ENCODE measurements around the gene GPBP1.

Gene GPBP1

DNA sequence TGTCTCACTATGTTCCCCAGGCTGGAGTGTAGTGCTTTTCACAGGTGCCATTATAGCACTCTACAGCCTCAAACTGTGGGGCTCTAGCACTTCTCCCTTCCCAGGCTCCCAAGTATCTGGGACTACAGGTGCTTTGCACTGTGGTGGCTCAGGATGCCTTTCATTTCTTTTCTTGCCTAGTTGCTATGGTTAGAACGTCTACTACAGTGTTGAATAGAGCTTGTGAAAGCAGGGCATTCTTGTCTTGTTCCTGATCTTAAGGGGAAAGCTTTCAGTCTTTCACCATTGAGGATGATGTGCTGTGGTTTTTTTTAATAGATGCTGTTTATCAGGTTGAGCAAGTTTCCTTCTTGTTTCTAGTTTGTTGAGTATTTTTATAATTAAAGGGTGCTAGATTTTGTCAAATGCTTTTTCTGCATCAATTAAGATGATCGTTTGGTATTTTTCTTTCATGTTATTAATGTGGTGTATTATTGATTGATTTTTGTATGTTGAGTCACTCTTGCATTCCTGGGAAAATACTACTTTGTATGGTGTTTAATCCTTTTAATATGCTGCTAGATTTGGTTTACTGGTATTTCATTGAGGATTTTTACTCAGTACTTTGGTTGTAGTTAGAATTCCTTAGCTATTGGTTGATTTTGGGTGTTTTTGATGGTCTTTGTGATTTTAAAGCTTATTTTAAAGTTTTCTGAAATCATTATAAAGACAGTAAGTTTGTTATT lies 35.6 kb downstream of the GPBP1 start:
- Mint-ChIP-seq H3K36me3 (ENCODE audit: low read depth) (peaks cover 80% of the 10 kb centered on the region), H3K27me3 (ENCODE audit: low read depth, poor library complexity) (no peaks in the 10 kb centered on the region), H3K27ac (no peak overlapping the region), H3K9me3 (peaks cover 11% of the 10 kb centered on the region), H3K4me3 (no peak overlapping the region), H3K4me1 (peaks cover 15% of the 10 kb centered on the region)
- no peak for DNase-seq
- TF ChIP-seq, protein P1, sequence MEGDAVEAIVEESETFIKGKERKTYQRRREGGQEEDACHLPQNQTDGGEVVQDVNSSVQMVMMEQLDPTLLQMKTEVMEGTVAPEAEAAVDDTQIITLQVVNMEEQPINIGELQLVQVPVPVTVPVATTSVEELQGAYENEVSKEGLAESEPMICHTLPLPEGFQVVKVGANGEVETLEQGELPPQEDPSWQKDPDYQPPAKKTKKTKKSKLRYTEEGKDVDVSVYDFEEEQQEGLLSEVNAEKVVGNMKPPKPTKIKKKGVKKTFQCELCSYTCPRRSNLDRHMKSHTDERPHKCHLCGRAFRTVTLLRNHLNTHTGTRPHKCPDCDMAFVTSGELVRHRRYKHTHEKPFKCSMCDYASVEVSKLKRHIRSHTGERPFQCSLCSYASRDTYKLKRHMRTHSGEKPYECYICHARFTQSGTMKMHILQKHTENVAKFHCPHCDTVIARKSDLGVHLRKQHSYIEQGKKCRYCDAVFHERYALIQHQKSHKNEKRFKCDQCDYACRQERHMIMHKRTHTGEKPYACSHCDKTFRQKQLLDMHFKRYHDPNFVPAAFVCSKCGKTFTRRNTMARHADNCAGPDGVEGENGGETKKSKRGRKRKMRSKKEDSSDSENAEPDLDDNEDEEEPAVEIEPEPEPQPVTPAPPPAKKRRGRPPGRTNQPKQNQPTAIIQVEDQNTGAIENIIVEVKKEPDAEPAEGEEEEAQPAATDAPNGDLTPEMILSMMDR (IDR thresholded peaks at IDR 0.05) = no peak

DNA sequence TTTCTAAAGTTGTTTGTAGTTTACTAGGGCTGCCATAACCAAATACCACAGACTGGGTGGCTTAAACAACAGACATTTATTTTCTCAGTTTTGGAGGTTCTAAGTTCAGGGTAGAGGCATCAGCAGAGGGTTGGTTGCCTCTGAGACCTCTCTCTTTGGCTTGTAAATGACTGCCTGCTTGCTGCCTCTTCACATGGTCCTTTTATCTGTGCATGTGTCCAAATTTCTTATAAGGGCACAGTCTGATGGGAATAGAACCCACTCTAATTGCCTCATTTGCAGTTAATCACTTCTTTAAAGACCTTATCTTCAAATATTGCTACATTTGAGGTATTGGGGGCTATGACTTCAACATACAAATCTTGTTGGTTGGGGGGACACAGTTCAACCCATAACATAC lies 36.8 kb downstream of the GPBP1 start:
- Mint-ChIP-seq H3K4me3 (no peak overlapping the region), H3K36me3 (ENCODE audit: low read depth) (peaks cover 80% of the 10 kb centered on the region), H3K27me3 (ENCODE audit: low read depth, poor library complexity) (no peaks in the 10 kb centered on the region), H3K9me3 (peaks cover 11% of the 10 kb centered on the region), H3K27ac (peak overlapping the region; percentile 3), H3K4me1 (peaks cover 15% of the 10 kb centered on the region)
- TF ChIP-seq, protein P1 (IDR thresholded peaks at IDR 0.05) = no peak
- DNase-seq = no peak

DNA sequence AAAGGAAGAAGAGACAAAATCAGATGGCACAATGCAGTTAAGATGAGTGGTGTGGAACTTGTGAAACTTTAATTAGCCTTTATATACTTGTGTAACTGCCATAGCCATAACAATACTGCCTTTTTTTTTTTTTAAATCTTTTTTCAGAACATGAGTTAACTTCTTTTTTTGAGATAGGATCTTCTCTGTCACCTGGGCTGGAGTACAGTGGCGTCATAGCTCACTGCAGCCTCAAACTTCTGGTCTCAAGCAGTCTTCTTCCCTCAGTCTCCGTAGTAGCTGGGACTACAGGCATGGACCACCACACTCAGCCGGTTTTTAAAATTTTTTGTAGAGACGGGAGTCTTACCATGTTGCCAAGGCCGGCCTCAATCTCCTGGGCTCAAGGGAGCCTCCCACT lies 37.2 kb downstream of the GPBP1 start:
- peaks cover 11% of the 10 kb centered on the region for H3K9me3 Mint-ChIP-seq
- no peak for DNase-seq
- H3K4me1 Mint-ChIP-seq = peaks cover 15% of the 10 kb centered on the region
- H3K27me3 Mint-ChIP-seq (ENCODE audit: low read depth, poor library complexity) = no peaks in the 10 kb centered on the region
- peaks cover 80% of the 10 kb centered on the region for H3K36me3 Mint-ChIP-seq (ENCODE audit: low read depth)
- peak overlapping the region; percentile 3 for H3K27ac Mint-ChIP-seq
- H3K4me3 Mint-ChIP-seq = no peak overlapping the region
- TF ChIP-seq, protein P1 (IDR thresholded peaks at IDR 0.05) = no peak

DNA sequence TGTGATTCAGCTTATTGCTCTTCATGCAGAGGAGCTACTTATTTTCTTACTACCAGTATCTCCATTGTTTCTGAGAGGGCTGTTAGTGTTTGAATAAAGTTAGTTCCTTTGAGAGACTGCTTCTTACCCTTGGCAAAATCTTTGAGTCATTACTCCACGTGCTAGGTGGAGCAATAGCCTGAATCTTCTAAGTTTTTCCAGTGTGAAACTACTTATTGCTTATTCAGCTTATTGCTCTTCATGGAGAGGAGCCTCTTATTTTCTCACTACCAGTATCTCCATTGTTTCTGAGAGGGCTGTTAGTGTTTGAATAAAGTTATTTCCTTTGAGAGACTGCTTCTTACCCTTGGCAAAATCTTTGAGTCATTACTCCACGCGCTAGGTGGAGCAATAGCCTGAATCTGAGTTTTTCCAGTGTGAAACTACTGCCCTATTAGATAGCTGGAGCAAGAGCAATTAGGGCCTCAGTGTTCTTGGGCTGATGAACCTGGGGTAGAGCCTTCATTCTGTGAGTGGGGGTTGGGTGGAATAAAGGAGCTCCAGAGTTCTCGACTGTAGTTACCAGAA lies 41.9 kb downstream of the GPBP1 start:
- no peaks in the 10 kb centered on the region for H3K27me3 Mint-ChIP-seq (ENCODE audit: low read depth, poor library complexity)

DNA sequence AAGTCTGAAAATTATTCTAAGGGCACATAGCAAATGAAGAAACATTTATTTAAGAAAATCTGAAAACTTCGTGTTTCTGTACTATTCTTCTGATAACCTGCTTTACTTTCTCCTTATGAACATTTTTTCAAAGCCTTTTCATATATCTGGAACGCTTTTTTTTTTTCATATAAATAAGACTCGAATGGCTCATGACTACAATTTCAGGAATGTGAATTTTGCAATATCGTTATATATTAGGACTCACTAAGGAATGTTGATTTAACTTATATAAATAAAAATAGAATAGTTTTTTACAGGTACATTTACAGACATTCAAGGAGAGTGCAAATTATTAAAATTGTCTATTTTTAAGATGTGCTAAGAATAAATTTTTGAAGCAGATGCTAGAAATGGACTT lies 42.9 kb downstream of the GPBP1 start:
- DNase-seq = no peak
- no peaks in the 10 kb centered on the region for H3K9me3 Mint-ChIP-seq
- H3K27me3 Mint-ChIP-seq (ENCODE audit: low read depth, poor library complexity) = no peaks in the 10 kb centered on the region
- TF ChIP-seq, protein P1 (IDR thresholded peaks at IDR 0.05) = no peak
- H3K4me1 Mint-ChIP-seq = peaks cover 6% of the 10 kb centered on the region
- no peak overlapping the region for H3K4me3 Mint-ChIP-seq
- H3K36me3 Mint-ChIP-seq (ENCODE audit: low read depth) = peaks cover 50% of the 10 kb centered on the region
- no peak overlapping the region for H3K27ac Mint-ChIP-seq

More for the DNA sequence above, 41.9 kb downstream of the GPBP1 start:
- no peaks in the 10 kb centered on the region for H3K9me3 Mint-ChIP-seq
- H3K4me1 Mint-ChIP-seq = peaks cover 3% of the 10 kb centered on the region
- no peak overlapping the region for H3K4me3 Mint-ChIP-seq
- DNase-seq = no peak
- TF ChIP-seq, protein P1 (IDR thresholded peaks at IDR 0.05) = no peak
- H3K27ac Mint-ChIP-seq = peak overlapping the region; percentile 47
- H3K36me3 Mint-ChIP-seq (ENCODE audit: low read depth) = peaks cover 53% of the 10 kb centered on the region

DNA sequence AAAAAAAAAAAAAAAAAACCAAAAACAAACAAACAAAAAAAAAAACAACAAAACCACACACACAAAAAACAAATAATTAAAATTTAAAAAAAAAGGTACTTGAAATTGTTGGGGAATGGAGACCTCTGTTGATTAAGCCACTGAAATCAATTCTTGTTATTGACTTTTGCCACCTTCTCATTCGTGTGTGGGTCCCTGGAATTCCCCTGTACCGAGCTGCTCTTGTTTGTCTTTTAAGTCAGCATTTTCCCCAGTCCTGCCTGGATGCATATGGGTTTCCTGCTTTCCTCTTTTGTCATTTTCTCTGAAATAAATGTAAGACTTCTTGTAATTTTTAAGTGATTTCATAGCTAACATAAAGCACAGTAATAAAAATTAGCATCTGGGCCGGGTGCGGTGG lies 45.5 kb downstream of the GPBP1 start:
- no peaks in the 10 kb centered on the region for H3K27me3 Mint-ChIP-seq (ENCODE audit: low read depth, poor library complexity)
- H3K27ac Mint-ChIP-seq = no peak overlapping the region

More for the DNA sequence above, 45.5 kb downstream of the GPBP1 start:
- H3K9me3 Mint-ChIP-seq = no peaks in the 10 kb centered on the region
- H3K36me3 Mint-ChIP-seq (ENCODE audit: low read depth) = peaks cover 44% of the 10 kb centered on the region
- no peak overlapping the region for H3K4me3 Mint-ChIP-seq
- no peak for DNase-seq
- peaks cover 6% of the 10 kb centered on the region for H3K4me1 Mint-ChIP-seq
- TF ChIP-seq, protein P1 (IDR thresholded peaks at IDR 0.05) = no peak
